Stimulated activated CD4-positive, alpha-beta T cell treated with anti-CD3 and anti-CD28 coated beads, Interleukin-2, amount 100 ng/mL, for 48 hours (primary cell): ENCODE measurements around the gene INHA.

ENCODE experiments used
- DNase-seq, 2 donors: peaks; one replicate each; pipeline ENCODE4 v3.0.0-alpha.2; 2020

Gene INHA

DNA sequence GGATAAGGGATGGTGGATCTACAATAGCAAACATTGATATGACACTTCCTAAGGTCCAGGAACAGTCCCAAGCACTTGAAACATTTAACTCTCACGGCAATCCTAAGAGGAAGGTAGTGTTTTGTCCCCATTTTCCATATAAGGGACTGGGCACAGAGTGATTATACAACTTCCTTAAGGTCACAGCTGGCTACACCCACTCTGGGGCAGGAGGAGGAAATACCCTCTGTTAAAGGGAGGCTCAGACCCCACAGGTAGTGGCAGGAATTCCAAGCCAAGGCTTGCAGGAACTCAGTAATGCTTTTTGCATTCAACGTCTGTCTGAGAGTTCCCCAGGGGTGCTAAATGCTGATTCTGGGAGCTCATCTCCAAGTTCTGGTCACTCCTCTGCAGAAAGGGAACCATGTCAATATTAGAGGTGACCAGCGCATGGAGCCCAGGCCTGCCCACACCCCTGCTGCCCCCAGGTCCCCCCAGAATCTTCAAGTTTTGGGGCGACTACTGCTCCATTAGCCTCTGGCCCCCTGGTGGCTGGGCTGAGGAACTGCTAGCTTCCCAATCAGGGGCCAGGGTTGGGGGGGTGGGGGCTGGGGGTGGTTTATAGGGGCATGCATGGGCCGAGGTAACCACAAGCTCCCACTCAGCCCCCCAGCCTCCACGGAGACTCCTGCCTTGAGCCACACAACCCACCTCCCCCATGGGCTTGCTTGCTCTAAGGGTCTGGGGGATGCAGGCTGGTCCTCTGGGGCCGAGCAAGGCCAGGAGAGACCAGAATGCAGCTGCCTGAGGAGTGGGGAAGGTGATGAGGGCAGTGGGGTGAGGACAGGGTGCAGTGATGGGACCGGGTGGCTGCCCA, 11.8 kb upstream of the INHA start:
- DNase-seq = no peak

DNA sequence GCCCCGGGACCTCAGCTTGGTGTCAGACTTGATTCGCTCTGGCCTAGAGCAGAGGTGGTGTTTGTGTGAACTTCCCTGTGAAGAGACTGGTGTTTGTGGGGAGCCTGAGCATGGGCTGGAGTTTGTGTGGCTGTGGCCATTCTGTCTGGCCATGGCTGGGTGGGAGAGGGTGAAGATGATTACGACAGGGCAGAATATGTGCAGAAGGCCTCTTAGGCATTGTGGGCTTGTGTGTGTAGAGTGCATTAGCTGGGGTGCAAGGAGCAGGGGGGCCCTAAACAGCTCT, 11.3 kb upstream of the INHA start:
- no peak for DNase-seq

DNA sequence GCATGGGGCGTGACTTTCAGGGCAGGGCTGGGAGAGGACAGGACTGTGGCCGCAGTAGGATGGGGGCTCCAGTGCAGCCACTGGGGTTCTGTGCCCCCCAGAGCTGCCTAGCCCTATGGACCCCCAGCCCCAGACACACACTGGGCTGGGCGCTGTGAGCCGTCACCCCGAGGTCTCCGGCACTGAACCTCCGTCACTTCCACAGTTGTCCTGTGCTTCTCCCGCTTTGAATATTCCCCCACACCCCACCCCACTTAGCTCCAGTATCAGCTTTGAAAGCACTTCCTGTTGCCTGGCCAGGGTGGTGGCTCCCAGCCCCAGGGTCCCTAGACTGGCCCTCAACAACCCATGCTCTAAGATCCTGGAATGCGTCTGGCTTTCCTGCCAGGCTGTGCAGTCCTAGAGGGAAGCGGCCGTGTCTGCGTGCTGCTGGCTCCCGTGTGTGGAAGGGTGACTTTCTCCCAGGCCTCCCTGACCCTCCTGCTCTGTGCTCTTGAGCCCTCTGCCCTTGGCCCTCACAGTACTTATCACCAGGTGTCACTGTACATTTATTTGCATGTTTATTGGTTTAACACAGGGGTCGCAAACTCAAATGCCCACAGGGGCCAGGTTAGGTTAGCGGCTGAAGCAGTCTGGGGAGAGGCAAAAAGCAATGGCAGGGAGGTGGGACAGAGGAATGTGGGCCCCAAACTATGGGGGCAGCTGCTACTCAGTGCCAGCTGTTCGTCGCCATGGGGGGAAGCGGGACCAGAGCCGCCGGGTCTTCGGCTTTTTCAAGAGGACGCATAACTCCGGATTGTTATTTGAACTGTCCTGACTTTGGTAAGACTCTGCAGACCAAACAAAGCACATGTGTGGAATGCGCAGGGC, 10.7 kb upstream of the INHA start:
- DNase-seq = no peak

DNA sequence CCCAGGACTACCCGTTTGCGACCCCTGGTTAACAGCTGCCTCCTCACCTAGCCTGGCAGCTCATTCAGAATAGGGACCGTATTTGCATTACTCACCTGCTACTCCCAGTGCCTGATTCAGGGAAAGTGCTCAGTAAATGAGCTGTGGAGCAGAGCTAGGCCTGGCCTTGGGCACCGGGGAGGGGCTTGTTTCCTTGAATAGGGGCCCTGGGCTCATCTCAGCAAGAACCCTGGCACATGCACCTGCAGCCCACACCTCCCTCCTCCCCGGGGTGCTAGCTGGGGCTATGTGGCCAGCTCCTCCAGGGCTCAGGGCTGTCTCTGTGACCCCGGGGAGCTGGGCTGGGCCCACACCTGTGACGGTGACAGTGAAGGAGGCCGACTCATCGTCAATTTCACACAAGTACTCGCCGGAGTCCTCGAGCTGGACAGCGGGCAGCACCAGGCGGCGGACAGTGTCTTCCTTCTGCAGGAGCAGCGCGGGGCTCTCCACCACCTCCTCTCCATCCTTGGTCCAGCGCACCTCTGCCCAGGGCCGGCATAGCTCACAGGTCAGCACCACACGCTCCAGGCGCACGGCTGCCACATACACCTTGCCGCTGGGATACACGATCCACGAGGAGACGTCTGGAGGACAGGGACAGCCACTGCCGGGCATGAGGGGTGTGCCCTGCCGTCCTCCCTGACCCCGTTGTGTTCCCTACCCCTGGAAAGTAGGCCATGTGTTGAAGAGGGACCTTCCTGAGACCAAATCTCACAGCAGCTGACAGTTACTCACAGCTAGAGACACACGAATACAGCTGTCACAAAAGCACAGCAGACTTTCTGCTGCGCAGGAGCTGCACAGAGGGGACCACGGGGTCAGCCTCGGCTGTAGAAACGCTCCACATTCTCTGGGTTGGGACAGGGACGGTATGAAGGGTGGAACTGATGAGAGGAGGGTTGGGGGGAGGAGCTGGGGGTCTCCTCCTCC, 9.8 kb upstream of the INHA start:
- no peak for DNase-seq

DNA sequence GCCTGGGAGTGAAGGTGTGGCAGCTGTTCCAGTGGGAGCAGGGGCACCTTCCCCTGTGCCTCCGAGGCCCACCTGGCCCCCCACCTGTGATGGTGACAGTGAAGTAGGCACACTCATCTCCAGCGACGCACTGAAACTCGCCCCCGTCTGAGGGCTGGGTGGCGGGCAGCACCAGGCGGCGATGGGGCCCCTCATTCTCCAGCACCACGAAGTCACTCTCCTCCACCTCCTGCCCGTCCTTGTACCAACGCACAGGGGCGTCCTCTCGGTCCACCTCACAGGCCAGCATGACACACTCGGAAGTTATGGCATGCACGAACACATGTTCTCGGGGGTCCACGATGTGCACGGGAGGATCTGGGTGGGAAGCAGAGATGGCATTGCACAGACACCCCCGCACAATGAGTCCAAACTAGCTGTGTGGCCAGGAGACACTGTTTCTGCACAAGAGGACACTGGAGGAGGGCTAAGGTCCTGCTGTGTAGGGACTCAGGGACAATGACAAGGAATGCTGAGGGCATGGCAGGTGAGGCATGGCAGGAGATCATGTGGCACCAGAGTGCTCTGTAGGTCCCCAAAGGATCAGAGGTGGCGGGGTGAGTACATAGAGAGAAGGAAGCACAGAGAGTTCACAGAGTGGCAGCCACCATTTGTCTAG, 8.7 kb upstream of the INHA start:
- DNase-seq = no peak

DNA sequence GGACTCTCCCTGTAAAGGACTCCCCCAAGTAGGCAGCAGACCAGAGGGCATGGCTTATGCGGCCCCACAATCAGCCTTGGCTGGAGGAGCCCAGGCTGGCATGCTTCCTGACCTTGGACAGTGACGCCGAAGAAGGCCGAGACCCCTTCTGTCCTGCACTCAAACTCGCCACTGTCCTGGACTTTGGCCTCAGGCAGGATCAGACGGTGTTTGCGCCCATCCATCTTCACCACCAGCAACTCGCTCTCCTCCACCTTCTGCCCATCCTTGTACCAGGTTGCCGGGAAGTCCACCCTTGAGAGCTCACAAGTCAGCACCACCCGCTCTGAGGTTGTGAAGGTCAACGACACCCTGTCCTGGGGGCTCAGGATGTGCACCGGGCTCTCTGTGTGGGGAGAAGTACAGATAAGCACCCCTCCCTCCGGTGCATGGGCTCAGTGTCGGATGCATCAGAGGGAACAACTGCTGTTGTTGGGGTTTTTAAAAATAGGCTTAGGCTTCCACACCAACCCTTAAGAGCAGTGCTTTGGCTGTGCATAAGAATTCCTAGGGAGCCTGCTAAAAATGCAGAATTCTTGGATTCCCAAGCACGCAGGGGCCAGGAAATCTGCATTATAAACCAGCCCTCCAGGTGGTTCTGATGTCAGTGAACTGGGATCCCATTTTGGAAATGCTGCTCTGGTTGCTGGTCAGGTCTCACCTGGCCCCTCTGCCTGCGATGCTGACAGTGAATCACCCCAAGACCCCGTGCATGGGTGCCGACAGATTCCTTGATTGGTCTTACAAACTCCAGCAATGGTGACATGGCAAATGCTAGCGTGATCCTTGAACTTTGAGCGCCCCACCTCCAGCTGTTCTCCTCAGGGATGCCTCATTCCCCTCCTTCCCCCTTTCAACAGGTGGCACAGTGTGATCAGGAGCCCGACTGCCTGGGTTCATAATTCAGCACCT, 6.7 kb upstream of the INHA start:
- no peak for DNase-seq

DNA sequence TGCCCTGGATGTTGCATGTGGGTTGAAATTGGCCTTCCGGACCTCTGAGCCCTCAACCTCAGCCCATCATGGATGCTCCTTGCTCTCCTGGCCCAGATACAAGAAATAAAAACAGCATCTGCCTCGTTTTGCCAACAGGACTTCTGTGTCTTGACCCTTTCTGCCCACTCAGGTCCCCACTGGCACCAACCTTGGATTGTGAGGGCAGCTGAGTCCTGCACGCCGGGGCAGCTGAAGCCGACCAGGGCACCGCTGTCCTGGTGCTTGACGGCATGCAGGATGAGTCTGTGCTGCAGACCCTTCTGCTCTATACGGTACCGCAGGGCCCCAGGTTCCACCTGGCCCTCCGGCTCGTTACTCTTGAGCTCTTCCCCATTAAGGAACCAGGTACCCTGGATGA, 5.5 kb upstream of the INHA start:
- DNase-seq = no peak

DNA sequence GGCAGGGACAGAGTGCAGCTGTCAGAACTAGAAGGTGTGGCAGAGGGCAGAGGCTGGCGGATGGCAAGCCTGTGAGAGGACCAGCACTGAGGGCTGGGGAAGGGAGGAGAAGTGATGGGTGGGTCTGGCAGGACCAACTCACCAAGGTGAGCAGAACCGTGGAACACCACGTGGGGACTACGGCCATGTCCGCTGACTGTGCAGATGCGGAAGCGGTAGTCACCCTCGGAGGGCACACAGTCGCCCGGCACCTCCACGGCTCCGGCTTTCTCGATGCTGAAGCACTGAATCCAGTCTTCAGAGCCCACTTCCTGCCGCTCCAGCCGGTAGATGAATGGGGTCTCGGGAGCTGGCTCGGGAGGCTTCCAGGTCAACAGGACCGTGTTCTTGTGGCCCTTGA, 5.0 kb upstream of the INHA start:
- DNase-seq = no peak

DNA sequence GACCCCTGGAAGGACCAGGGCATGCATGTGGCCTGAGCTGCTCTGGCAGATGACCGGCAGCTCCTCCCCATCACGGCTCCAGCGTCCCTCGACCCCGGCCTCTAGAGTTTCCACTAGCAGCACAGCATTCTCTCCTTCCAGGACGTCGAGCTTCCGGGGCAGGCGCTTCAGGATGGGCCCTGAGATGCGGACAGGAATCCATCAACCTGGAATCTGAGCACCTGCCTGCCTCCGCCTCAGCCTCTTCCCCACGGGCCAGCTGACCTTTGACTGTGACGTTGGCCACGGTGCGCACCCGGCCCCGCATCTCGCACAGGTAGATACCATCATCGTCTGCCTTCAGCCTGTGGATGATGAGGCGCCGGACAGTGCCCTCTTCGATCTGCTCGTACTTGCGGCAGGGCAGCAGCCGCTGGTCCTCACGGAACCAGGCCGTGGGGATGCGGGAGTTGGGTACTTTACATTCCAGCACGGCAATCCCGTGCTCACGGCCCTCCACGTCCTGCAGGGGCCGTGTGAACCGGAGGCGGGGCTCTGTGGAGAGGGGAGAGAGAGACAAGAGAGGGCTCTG, 4.2 kb upstream of the INHA start:
- DNase-seq = no peak

DNA sequence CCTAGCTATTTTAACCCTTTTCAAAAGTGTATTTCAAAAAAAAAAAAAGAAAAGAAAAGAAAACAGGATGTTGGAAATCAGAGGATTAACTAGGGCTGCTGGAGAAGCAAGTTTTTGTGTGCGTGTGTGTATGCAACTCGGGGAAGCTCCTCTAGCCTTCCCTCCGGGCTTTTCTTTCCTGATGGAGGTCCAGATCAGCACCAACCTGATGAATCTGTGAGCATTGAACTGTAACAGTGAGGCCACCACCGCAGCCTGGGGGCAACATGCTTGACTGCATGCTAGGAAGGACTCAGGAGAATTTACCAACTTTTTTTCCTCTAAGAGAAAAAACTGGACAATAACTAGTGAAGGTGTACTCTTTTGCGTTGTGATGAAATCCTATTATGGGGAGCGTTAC, 3.1 kb upstream of the INHA start:
- no peak for DNase-seq

DNA sequence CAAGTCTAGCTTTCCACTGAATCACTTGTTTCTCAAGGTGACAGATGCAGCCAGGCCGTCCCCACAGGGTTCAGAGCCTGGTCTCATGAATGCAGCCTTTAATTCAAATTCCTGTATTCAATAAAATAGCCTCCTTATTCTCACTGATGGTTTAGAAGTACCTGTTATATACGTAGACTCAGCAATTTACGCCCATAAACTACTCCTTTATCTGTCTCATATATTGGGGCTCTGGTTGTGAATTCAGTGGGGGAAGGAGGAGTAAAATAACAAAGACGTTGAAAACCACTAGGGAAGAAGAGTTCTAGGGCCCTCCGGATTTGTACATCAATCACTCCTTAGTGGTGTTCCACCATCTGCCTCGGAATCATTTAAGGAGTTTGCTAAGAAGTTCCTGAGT, 2.5 kb upstream of the INHA start:
- DNase-seq = no peak

DNA sequence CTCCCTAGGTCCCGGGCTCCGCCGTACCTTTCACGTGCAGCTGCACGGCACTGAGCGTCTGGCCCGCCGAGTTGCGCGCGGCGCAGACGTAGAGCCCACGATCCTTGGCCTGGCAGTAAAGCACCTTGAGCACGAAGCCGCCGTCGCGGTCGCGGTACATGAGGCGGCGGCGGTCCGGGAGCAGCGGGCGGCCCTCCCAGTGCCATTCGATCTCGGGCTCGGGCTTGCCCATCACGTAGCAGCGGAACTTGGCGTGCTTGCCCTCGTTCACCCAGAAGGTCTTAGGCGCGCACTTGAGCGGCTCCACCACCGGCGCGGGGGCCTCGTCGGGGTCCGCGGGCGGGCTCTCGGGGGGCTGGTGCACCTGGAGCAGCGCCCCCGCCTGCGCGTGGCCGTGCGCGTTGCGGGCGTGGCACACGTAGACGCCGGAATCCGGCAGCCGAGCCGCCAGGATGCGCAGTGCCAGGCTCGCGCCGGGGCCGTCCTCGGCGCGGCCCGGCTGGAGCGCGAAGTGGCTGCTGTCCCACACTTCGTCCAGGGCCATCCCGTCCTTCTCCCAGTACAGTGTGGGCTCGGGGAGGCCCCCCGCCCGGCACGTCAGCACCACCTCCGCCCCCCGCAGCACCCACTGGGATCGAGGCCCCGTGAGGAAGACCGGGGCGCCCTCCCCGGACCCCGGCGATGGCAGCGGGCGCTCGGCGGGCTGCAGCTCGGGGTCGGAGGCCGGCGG, 1.8 kb upstream of the INHA start:
- DNase-seq = no peak

DNA sequence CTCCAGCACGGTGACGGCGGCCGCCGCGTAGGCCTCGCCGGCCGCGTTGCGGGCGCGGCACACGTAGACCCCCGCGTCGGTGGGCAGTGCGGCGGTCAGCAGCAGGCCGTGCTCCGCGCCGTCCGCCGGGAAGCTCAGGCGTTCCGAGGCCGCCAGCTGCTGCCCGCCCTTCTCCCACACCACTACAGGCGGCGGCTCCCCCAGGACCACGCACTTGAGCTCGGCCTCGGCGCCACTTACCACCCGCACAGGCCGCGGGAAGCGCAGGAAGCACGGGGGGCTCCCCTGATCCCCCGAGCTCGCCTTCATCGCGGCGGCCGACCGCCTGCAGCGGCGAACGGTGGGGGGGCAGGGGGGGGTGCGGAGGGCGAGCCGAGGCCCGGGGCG, 1.2 kb upstream of the INHA start:
- DNase-seq = no peak

DNA sequence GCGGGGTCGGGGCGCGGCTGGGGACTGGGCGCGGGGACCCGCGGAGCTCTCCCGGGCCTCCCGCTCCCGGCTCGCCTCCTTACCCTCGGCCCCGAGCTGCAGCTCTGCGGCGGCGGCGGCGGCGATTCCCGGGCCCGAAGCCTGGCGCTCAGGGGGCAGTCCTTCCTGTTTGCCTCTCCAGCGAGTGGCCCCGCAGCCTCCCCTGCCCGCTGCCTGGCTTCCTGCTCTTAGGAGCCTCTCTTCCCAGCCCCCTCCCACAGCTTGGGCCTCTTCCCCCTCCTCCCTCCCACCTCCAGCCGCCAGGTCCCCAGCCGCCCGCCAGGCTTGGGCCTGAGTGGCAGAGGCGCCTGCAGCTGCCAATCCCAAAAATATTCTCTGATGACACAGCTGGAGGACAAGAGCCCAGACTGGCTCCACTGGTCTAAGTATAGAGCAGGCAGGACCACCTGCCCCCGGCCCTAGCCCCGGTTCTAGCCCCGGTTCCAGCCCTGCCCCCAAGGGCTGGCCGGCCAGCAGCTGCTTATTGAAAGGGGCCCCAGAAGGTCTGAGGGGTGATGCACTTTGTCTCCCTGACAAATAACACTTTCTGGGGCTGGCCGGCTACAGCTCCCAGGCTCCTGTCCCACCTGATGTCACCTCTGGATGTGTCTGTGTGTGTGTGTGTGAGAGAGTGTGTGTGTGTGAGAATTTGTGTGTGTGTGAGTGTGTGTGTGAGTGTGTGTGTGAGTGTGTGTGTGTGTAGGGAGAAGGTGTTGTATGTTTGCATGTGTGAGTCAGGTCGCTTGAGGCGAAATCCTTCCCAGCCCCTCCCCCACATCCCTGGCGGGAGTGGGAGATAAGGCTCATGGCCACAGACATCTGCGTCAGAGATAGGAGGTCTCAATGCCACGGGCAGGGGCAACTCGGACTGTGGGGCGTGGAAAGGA, 536 bp upstream of the INHA start, which contains the start of gene OBSL1:
Gene OBSL1, minus strand, starts transcription at position 229 of the 926 bp plus-strand sequence. CDS start 307 bp downstream, outside the sequence.
- peak in 1 of 2 donors; percentile 10 for DNase-seq

DNA sequence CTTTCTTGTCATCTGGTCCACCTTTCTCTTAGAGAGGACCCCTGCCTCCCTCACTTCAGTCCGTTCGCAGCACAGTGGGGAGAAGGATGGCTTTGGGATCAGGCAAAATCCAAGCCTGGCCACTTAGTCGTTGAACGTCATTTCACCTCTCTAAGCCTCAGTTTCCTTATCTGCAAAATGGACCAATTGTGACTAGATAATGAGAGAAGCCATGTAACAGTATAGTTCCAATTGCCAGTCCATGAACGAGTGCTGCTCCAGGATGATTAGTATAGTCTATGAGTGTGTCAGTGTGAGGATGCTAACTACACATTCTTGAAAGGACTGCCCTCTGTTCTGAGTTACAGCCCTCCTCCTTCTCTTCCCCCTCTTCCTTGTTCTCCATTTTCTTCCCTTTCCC, 1.1 kb downstream of the INHA start:
- no peak for DNase-seq

DNA sequence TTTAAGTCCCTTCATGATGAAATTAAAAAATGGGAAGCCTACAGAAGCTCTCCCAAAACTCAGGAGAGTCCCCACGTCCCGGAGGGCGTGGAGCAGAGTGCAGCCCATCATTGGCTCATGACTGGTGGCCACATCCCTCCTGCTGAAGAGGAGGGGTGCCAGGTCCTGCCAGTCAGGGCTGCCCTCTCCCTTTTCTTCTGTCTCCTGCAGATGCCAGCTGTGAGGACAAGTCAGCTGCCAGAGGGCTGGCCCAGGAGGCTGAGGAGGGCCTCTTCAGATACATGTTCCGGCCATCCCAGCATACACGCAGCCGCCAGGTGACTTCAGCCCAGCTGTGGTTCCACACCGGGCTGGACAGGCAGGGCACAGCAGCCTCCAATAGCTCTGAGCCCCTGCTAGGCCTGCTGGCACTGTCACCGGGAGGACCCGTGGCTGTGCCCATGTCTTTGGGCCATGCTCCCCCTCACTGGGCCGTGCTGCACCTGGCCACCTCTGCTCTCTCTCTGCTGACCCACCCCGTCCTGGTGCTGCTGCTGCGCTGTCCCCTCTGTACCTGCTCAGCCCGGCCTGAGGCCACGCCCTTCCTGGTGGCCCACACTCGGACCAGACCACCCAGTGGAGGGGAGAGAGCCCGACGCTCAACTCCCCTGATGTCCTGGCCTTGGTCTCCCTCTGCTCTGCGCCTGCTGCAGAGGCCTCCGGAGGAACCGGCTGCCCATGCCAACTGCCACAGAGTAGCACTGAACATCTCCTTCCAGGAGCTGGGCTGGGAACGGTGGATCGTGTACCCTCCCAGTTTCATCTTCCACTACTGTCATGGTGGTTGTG, 2.6 kb downstream of the INHA start:
- DNase-seq = no peak

DNA sequence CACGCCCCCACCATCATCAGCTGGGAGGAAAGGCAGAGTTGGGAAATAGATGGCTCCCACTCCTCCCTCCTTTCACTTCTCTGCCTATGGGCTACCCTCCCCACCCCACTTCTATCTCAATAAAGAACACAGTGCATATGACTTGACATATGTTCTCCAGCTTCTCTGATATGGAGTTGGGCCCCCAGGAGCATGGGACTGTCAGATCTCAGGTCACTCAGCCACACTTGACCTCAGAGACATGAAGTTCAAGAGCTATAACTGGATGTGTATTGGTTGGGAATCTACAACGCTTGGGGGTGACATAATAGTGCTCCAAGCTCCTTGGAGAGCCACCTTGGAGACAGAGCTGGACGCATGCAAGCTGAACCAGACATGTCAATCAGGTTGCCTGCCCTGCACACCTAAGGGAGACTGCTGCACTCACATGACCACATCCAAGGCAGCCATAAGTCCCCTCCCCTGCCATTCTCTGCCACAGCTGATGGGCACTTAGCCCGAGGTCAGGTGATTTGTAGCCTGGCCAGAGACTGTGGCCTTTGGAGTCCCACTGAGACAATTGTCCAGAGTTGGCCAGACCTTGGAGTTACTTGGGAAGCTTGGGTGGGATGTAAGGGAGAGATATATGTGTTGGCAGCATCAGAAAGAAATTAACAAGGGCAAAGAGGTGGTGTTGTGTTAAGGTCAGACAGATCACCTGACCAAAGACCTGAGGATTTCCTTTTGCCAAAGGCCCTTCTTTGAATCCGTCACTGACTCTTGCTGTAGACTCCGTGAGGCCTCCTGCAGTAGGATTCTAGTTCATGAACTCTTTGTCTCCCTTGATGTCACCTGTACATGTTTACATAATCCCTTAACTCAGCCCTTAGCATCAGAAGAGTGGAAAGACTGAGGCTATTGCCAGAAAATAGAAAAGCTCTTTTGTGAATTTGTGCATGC, 3.7 kb downstream of the INHA start:
- no peak for DNase-seq
